GM13977 (cell line): ENCODE data around the gene CREB3L1.
"Not testable (repeated sequence)": the region's sequence is repeated elsewhere in the genome, so short reads cannot be mapped to it uniquely, and the experiment has no call there.

Source experiments
- DNase-seq: peaks from one replicate; pipeline ENCODE4 v3.0.0; 2012; ENCODE audit warnings: low spot score
- CTCF ChIP-seq: IDR thresholded peaks from 2 replicates; pipeline ENCODE4 v1.5.1; 2012; ENCODE audit warnings: mild to moderate bottlenecking, control low read depth; ENCODE audit not compliant: insufficient read depth; ENCODE audit errors: extremely low read depth, missing control alignments
- in situ Hi-C: fragments of 300-500 bp; cut with MboI; formaldehyde crosslinking; loops from one replicate; pipeline ENCODE4 v1.12.0; 2022; ENCODE audit warnings: low sequenced_read_pairs, low pct_unique_long_range_greater_than_20kb, mixed read lengths, inconsistent platforms; ENCODE audit not compliant: unreplicated experiment

The CREB3L1 gene

GRCh38 chr11:46296059-46296527 lies 18.6 kb downstream of the CREB3L1 start:
- in situ Hi-C loops = no loop called here
- no peak for TF ChIP-seq CTCF
- DNase-seq = no peak

- DNase-seq = no peak
- in situ Hi-C loops = no loop called here
- TF ChIP-seq CTCF = peak; percentile 14
Measured at GRCh38 chr11:46296528-46297448, 19.3 kb downstream of the CREB3L1 start.

GRCh38 chr11:46298699-46299433 lies 21.4 kb downstream of the CREB3L1 start:
- DNase-seq = no peak
- no peak for TF ChIP-seq CTCF
- in situ Hi-C loops = no loop called here

- in situ Hi-C loops = no loop called here
- DNase-seq = no peak
Measured at GRCh38 chr11:46299451-46299961, 22.0 kb downstream of the CREB3L1 start.

GRCh38 chr11:46300270-46300669 lies 22.8 kb downstream of the CREB3L1 start:
- in situ Hi-C loops = no loop called here
- no peak for DNase-seq
- TF ChIP-seq CTCF = no peak

More at GRCh38 chr11:46299451-46299961, 22.0 kb downstream of the CREB3L1 start:
- TF ChIP-seq CTCF = no peak

- DNase-seq = peak; percentile 64
- TF ChIP-seq CTCF = no peak
- in situ Hi-C loops = no loop called here
Measured at GRCh38 chr11:46302866-46303265, 25.4 kb downstream of the CREB3L1 start.

- DNase-seq, in situ Hi-C loops: not testable (repeated sequence)
Measured at GRCh38 chr11:46304036-46304435, 26.6 kb downstream of the CREB3L1 start.
